Mononuclear cell (primary cell): ENCODE measurements around the gene MIDN. TPM values are rescaled to one million over a fixed set of nuclear protein-coding genes. Genes with fewer than 3 reads are reported as not detected.

Experiments
- H3K27me3 ChIP-seq: 2 replicates; pipeline ENCODE4 v1.6.0; 2011; ENCODE audit warnings: low read length, control low read depth; ENCODE audit not compliant: insufficient read depth
- H3K4me1 ChIP-seq: 2 replicates; pipeline ENCODE4 v1.5.1; 2011; ENCODE audit warnings: mild to moderate bottlenecking, low read length, control low read depth; ENCODE audit not compliant: insufficient read depth
- H3K4me3 ChIP-seq: 2 replicates; pipeline ENCODE4 v1.5.1; 2011; ENCODE audit warnings: mild to moderate bottlenecking, low read length, moderate library complexity
- H3K9me3 ChIP-seq: 2 replicates; pipeline ENCODE4 v1.5.1; 2011; ENCODE audit warnings: low read depth, mild to moderate bottlenecking, control low read depth, low read length
- total RNA-seq: library from RNA; depleted of rRNA; stranded (reverse); fragments of >200 nt; gene quantifications from one replicate; pipeline ENCODE4 v1.2.3, GENCODE V29; 2012

Gene MIDN
- total RNA-seq, 1 donor: 67.0 TPM

GRCh38 chr19:1290196-1290702, 41.9 kb downstream of the MIDN start:
- peaks cover 1% of the 10 kb centered on the region for H3K4me1 ChIP-seq
- H3K4me3 ChIP-seq: no peak overlapping the region
- no peaks in the 10 kb centered on the region for H3K9me3 ChIP-seq
- H3K27me3 ChIP-seq: peaks cover 16% of the 10 kb centered on the region

DNA sequence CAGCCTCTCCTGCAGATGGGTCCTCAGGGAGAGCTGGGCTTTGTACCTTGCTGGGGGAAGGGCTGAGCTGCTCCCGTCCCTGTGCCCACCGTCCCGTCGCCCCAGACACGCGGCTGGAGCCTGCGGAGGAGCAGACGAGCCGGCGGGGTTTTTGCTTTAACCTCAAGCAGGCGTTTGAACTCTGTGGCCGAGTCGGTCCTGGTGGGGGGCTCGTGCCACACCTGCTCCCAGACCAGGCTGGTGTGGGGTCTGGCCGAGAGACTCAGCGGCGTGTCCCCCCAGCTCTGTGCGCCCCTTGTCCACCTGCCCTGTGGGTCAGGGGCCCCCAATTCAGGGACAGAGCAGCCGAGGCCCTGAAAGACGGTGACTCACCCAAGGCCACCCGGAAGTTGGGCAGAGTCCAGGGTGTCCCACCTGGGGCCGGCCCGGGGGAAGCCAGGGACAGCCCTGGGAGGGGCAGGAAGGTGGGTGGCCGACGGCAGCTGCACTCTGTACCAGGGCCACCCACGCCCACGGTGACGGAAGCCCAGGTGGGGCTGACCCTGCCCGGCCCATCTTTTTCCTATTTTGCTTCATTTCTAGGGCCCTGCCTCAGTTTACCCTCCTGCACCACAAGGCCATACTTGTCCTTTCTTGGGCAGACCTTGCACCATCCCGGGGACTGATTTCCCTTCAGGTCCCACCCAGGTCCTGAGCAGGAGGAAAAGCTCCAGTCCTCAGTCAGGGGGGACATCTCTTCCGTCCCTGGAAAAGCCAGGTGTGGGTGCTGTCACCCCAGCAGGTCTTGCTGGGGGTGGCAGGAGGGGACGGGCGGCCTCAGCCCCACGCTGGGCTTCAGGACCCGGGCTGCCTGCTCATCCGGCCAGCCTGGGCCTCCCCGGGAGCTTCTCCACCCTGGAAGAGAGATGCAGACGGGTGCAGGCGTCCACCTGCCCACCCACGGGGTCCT, 42.6 kb downstream of the MIDN start:
- H3K9me3 ChIP-seq: no peaks in the 10 kb centered on the region
- H3K4me3 ChIP-seq: no peak overlapping the region
- H3K4me1 ChIP-seq: peaks cover 5% of the 10 kb centered on the region
- H3K27me3 ChIP-seq: peaks cover 15% of the 10 kb centered on the region

DNA sequence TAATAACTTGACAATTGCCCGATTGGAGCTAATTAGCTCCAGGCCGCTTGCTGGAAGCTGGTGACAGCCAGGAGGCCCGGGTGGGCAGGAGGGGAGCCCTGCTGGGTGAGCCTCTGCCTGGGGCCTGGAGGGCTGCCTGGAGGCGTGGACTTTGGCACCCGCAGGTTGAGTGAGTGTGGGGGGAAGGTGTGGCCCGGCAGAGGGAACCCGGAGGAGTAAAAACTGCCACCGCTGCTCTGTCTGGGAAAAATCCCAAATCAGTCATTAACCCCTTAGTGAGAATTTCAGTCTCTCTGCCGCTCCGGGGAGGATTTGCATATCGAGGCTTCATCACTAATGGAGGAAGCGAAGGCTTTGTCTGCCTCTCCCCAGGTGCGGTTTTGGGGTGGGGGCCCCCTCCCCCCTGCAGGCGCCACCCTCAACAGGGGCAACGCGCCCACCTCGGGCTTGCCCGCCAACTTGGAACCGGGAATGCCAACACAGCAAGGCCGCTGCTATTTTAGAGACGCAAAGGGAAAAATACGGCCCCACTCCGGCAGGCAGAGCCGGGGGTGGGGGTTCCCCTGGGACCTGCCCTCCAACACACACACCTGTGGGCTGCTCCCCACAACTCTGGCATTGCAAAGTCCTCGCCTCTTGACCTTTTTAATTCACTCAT, 43.5 kb downstream of the MIDN start:
- Histone ChIP-seq H3K27me3 (peaks cover 9% of the 10 kb centered on the region), H3K4me3 (no peak overlapping the region), H3K4me1 (peaks cover 5% of the 10 kb centered on the region), H3K9me3 (no peaks in the 10 kb centered on the region)

- Histone ChIP-seq H3K9me3 (no peaks in the 10 kb centered on the region), H3K4me3 (no peak overlapping the region), H3K27me3 (peaks cover 6% of the 10 kb centered on the region), H3K4me1 (peaks cover 5% of the 10 kb centered on the region)
Measured at GRCh38 chr19:1292419-1293151, 44.2 kb downstream of the MIDN start.

GRCh38 chr19:1293782-1294604, 45.6 kb downstream of the MIDN start:
- peaks cover 3% of the 10 kb centered on the region for H3K27me3 ChIP-seq
- H3K4me3 ChIP-seq: no peak overlapping the region
- peaks cover 5% of the 10 kb centered on the region for H3K4me1 ChIP-seq
- H3K9me3 ChIP-seq: no peaks in the 10 kb centered on the region

GRCh38 chr19:1294688-1295087, 46.3 kb downstream of the MIDN start:
- no peaks in the 10 kb centered on the region for H3K9me3 ChIP-seq
- H3K27me3 ChIP-seq: peaks cover 3% of the 10 kb centered on the region
- peaks cover 5% of the 10 kb centered on the region for H3K4me1 ChIP-seq
- no peak overlapping the region for H3K4me3 ChIP-seq

DNA sequence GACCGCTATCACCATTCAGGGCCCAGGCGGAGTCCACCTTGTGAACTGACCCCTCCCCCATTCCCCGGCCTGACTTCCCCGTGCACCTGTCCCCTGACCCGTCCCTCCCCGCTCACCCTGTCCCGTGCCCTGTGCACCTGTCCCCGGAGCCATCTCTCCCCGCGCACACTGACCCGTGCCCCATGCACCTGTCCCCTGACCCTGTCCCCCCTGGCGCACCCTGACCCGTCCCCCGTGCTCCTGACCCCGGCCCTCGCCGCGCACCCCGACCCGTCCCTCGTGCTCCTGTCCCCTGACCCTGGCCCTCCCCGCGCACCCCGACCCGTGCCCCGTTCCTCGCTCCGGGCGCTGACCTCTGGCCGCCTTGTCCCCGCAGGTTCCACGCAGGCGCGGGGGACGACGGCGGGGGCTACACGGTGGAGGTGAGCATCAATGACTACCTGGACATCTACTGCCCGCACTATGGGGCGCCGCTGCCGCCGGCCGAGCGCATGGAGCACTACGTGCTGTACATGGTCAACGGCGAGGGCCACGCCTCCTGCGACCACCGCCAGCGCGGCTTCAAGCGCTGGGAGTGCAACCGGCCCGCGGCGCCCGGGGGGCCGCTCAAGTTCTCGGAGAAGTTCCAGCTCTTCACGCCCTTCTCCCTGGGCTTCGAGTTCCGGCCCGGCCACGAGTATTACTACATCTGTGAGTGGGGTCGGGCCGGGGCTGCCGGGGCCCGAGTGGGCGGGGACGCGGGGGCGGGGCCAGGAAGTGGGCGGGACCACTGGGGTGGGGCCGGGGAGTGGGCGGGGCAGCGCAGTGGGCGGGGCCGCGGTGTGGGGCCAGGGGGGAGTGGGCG, 47.0 kb downstream of the MIDN start:
- H3K27me3 ChIP-seq: peaks cover 3% of the 10 kb centered on the region
- H3K4me1 ChIP-seq: peaks cover 5% of the 10 kb centered on the region
- H3K4me3 ChIP-seq: no peak overlapping the region
- H3K9me3 ChIP-seq: no peaks in the 10 kb centered on the region

DNA sequence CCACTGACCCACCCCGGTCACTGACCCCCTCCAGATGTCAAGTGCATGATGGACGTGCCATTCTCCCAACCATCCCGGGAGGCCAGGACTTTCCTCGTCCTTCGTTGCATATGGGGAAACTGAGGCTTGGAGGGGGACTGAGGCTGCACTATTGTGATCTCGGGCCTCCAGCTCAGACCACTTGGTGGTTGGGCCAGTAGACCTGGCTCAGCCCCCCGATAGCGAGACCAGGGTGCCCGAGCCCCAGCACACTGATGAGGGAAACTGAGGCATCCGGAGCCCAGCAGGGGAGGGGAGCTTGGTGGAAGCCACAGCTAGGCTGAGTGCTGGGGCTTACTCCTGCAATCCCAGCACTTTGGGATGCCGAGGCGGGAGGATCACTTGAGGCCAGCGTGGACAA, 47.7 kb downstream of the MIDN start:
- H3K27me3 ChIP-seq: peaks cover 3% of the 10 kb centered on the region
- H3K9me3 ChIP-seq: no peaks in the 10 kb centered on the region
- H3K4me1 ChIP-seq: peaks cover 5% of the 10 kb centered on the region
- no peak overlapping the region for H3K4me3 ChIP-seq

- Histone ChIP-seq H3K4me1 (peaks cover 5% of the 10 kb centered on the region), H3K27me3 (peaks cover 3% of the 10 kb centered on the region), H3K9me3 (no peaks in the 10 kb centered on the region), H3K4me3 (no peak overlapping the region)
Measured at GRCh38 chr19:1296575-1297271, 48.3 kb downstream of the MIDN start.

DNA sequence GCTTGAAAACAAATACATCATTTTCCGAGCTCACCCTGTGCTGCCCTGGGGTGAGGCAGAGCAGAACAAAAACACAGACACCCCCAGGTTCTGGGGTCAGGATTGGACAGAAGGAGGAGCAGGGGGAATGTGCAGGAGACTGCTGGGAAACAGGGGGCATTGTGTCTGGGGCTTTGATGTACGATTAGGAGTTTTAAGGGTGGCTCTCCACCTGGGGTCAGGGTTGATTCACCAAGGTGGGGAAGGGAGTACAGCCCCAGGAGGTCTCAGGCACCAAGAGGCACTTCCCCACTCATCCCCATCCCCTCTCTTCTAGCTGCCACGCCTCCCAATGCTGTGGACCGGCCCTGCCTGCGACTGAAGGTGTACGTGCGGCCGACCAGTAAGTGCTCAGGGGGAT, 49.9 kb downstream of the MIDN start:
- Histone ChIP-seq H3K4me3 (no peak overlapping the region), H3K27me3 (peaks cover 3% of the 10 kb centered on the region), H3K4me1 (peaks cover 5% of the 10 kb centered on the region), H3K9me3 (no peaks in the 10 kb centered on the region)

DNA sequence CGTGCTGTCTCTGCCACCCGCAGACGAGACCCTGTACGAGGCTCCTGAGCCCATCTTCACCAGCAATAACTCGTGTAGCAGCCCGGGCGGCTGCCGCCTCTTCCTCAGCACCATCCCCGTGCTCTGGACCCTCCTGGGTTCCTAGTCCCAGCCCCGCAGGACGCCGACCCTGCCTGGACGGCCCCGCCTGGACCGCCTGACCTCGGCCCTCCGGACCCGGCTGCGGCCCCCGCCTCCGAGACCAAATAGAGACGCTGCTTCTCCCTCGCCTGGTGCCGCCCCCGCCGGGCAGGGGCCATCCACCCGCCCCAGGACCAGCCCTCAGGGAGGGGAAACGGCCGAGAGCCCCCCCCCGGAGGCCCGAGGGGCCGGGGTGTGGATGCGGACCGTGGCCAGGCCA, 51.4 kb downstream of the MIDN start:
- no peak overlapping the region for H3K4me3 ChIP-seq
- H3K27me3 ChIP-seq: peaks cover 3% of the 10 kb centered on the region
- H3K9me3 ChIP-seq: no peaks in the 10 kb centered on the region
- H3K4me1 ChIP-seq: peaks cover 5% of the 10 kb centered on the region

- Histone ChIP-seq H3K4me1 (no peaks in the 10 kb centered on the region), H3K4me3 (no peak overlapping the region), H3K27me3 (no peaks in the 10 kb centered on the region)
Measured at GRCh38 chr19:1300744-1301490, 52.5 kb downstream of the MIDN start.

More at GRCh38 chr19:1300744-1301490, 52.5 kb downstream of the MIDN start:
- no peaks in the 10 kb centered on the region for H3K9me3 ChIP-seq
